Immature natural killer cell (primary cell): ENCODE results near the gene ACTN1. TPM values are rescaled to one million over a fixed set of nuclear protein-coding genes. Genes with fewer than 3 reads are reported as not detected.
A peak's percentile ranks its signal among the peaks of the same experiment; 100 is the strongest.

Experiments
- DNase-seq, 3 donors: peaks; one replicate each; pipeline ENCODE4 v3.0.0; 2022; ENCODE audit warnings: mixed read lengths in 1 of 3
- H3K27ac Mint-ChIP-seq, 6 donors: one replicate each; pipeline ENCODE4 v1.8.0; 2020; ENCODE audit warnings: mixed read lengths in 6 of 6, mild to moderate bottlenecking in 5 of 6, inconsistent platforms in 4 of 6, moderate library complexity in 3 of 6
- H3K27me3 Mint-ChIP-seq, 3 donors: one replicate each; pipeline ENCODE4 v1.8.0; 2020 to 2021; ENCODE audit warnings: low read depth in 3 of 3, mild to moderate bottlenecking in 3 of 3, mixed read lengths in 3 of 3, moderate library complexity in 3 of 3, inconsistent platforms in 1 of 3
- H3K36me3 Mint-ChIP-seq, 3 donors: one replicate each; pipeline ENCODE4 v1.8.0; 2020; ENCODE audit warnings: mixed read lengths in 3 of 3, inconsistent platforms in 2 of 3, mild to moderate bottlenecking in 2 of 3
- H3K4me1 Mint-ChIP-seq, 2 donors: one replicate each; pipeline ENCODE4 v1.8.0; 2020; ENCODE audit warnings: inconsistent platforms in 2 of 2, mild to moderate bottlenecking in 2 of 2, mixed read lengths in 2 of 2, moderate library complexity in 1 of 2
- H3K4me3 Mint-ChIP-seq, 5 donors: one replicate each; pipeline ENCODE4 v1.8.0; 2020; ENCODE audit warnings: mild to moderate bottlenecking in 5 of 5, mixed read lengths in 5 of 5, inconsistent platforms in 3 of 5, moderate library complexity in 3 of 5
- H3K9me3 Mint-ChIP-seq, 6 donors: one replicate each; pipeline ENCODE4 v1.8.0; 2020; ENCODE audit warnings: mild to moderate bottlenecking in 6 of 6, mixed read lengths in 6 of 6, inconsistent platforms in 4 of 6, moderate library complexity in 3 of 6
- polyA plus RNA-seq, 3 donors: library from polyadenylated mRNA; unstranded; fragments of 300-500 nt; fragmentation: Illumina TruSeq; gene quantifications; one replicate each; pipeline ENCODE4 v1.2.3, GENCODE V29; 2021

Gene ACTN1
- polyA plus RNA-seq, 3 donors from 2014 or later: 5.2 to 9.7 (median 9.3) TPM

DNA sequence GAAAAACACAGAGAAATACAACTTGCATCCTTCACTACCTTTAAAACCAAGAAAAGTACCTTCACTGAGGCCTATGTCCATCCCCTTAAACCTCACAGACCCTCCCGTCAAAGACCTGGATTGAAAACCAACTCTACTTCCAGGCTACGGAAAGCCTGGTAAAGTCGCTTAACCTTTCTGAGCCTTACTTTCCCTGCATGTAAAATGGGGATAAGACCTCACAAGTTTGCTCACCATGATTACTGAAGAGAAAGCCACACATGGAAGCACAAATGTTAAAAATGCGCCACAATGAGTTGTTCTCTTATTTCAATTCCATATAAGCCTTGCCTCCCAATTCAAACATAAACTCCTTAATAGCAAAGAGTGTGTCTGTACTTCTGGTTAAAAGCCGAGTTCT is 8.4 kb downstream of the ACTN1 start:
- Mint-ChIP-seq H3K36me3 (peaks cover 0 to 4% (median 0%) of the 10 kb centered on the region in 3 donors), H3K4me3 (no peak overlapping the region), H3K27ac (peak overlapping the region in 1 of 6 donors; percentile 44), H3K9me3 (no peaks in the 10 kb centered on the region), H3K27me3 (peaks cover 0 to 2% (median 1%) of the 10 kb centered on the region in 3 donors), H3K4me1 (peaks cover 4 to 13% of the 10 kb centered on the region in 2 donors)
- DNase-seq: no peak

DNA sequence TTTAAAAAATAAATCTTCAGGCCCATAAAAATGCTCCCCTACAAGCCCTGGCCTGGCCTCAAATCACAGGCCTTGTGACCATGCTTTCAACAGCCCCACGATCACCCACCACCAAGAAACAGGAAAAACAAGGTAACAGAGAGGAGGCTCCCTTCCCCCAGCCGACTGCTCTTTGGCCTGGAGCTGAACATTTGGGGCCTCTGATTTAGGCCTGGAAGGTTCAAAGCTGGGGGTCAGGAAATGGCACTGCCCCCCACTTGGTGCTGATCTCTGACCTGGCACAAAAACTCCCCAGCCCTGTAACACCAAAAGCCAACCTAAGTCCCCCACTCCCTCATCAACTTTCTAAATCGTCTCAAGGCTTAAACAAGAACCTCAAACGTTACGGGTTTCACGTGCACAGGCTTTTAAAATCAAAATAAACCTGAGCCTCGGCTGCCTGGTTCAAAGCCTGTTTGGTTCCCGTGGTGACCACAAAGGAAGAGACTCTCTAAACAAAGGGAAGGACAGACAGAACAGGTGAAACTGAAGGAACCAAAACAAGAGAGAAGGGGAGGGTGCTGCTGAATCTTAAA is 9.0 kb downstream of the ACTN1 start:
- H3K27me3 Mint-ChIP-seq: peaks cover 0 to 2% (median 1%) of the 10 kb centered on the region in 3 donors
- H3K4me3 Mint-ChIP-seq: peak overlapping the region in 1 of 5 donors; percentile 18
- H3K27ac Mint-ChIP-seq: peak overlapping the region in 4 of 6 donors; percentile 1 to 68 (median 56)
- no peak for DNase-seq
- H3K9me3 Mint-ChIP-seq: no peaks in the 10 kb centered on the region
- peaks cover 4 to 13% of the 10 kb centered on the region in 2 donors for H3K4me1 Mint-ChIP-seq
- peaks cover 0 to 4% (median 0%) of the 10 kb centered on the region in 3 donors for H3K36me3 Mint-ChIP-seq

DNA sequence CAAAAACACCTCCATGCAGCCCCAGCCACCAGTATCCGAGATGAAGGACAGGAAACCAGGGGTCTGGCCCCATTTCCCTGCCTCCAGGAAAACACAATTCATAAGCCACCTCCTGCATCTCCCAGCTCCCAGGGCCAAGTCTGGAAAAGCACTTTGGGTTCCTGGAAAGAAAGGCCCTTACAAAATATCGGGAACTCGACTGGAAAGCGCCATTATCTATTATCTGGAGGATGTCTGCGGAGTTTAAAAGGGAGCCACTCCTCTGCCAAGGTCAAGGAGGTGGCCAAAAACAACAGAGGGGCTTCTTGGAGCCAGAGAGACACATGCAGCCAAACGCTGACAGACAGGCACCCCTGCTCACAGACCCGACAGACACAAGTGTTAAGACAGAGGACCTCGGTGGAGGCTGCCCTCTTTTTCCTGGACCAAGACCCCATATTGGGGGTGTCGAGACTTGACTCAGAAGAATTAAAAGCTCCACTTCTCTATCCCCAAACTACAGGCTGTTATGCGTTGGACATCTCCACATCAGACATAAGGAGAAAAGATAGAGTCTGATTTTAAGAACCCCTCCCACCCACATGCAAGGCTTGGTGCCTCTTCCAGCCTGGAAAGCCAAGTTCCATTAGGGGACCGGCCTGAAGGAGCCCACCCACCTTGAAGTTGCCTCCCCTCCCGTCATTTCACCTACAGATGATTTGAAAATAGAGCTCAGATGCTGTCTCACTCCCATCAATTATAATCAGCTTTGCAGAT is 9.6 kb downstream of the ACTN1 start:
- Mint-ChIP-seq H3K9me3 (no peaks in the 10 kb centered on the region), H3K36me3 (peaks cover 0 to 4% (median 0%) of the 10 kb centered on the region in 3 donors), H3K4me3 (no peak overlapping the region), H3K27ac (peak overlapping the region in 2 of 6 donors; percentile 1 to 68), H3K4me1 (peaks cover 4 to 13% of the 10 kb centered on the region in 2 donors), H3K27me3 (peaks cover 0 to 2% (median 1%) of the 10 kb centered on the region in 3 donors)
- DNase-seq: no peak

DNA sequence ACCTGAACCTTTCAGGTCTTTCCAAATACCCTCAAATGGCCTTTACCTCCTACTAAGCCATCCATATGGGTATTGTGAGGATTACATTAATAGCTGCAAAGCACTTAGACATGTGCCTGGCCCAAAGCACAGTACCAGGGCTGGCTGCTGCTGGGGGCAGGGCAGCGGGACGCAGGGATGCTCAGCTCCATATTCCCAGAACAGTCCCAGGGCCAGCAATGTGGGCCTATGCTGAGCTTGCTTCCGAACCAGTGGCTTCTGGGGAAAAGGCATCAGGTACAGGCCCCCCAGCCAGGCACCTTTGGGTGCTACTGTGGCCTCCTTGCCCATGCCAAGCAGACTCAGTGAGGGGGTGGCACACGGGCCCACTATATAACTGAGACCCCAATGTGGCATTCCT is 10.4 kb downstream of the ACTN1 start:
- H3K4me1 Mint-ChIP-seq: peaks cover 4 to 13% of the 10 kb centered on the region in 2 donors
- no peaks in the 10 kb centered on the region for H3K9me3 Mint-ChIP-seq
- peaks cover 0 to 2% (median 1%) of the 10 kb centered on the region in 3 donors for H3K27me3 Mint-ChIP-seq
- H3K27ac Mint-ChIP-seq: peak overlapping the region in 1 of 6 donors; percentile 71
- H3K4me3 Mint-ChIP-seq: no peak overlapping the region
- H3K36me3 Mint-ChIP-seq: peaks cover 0 to 4% (median 0%) of the 10 kb centered on the region in 3 donors
- no peak for DNase-seq

DNA sequence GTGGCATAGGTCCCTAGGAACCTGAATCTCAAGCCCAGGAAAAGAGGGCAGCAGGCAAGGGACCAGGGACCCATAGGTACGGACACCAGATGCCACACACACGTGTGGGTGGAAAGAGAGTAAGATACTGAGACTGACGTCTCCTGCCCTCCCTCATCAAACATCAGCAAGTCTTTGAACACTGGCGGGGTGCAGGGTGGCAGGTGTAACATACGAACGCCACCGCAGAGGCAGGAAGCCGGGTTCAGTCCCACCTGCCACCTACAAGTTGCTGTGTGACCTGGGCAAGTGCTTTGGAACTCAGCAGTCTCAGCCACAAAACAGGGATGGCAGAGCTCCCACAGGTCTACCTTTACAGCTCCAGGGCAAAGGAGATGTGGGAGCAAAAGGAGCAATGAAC is 11.1 kb downstream of the ACTN1 start:
- peaks cover 0 to 2% (median 1%) of the 10 kb centered on the region in 3 donors for H3K27me3 Mint-ChIP-seq
- peaks cover 0 to 4% (median 0%) of the 10 kb centered on the region in 3 donors for H3K36me3 Mint-ChIP-seq
- no peak for DNase-seq
- no peak overlapping the region for H3K27ac Mint-ChIP-seq
- peaks cover 4 to 13% of the 10 kb centered on the region in 2 donors for H3K4me1 Mint-ChIP-seq
- no peak overlapping the region for H3K4me3 Mint-ChIP-seq
- peaks cover 0 to under 1% (median 0%) of the 10 kb centered on the region in 6 donors for H3K9me3 Mint-ChIP-seq

DNA sequence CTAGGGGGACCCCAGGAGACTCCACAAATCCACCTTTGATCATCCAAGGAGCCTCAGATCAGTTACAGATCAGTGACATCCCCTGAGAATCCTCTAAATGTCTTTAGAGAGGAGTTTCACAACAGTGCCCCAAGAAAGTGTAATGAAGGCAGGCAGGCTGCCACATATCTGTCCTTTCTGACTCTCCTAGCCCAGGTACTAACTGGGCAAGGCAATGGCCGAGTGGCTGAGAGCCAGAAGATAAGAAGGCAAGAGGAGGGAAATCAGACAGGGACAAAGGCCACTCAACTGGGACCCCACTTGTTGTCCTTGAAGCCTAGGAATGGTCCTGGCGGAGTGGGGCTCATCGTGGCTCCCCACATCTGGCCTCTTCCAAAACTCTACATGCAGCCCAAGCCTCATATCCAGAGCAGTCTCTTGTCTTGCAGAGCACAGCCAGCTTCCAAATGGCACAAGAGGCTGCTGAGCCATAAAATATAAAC is 11.6 kb downstream of the ACTN1 start:
- H3K27me3 Mint-ChIP-seq: peaks cover 0 to 2% (median 2%) of the 10 kb centered on the region in 3 donors
- no peak overlapping the region for H3K4me3 Mint-ChIP-seq
- peak overlapping the region in 1 of 6 donors; percentile 20 for H3K27ac Mint-ChIP-seq
- no peak for DNase-seq
- peaks cover 0 to 2% (median 0%) of the 10 kb centered on the region in 6 donors for H3K9me3 Mint-ChIP-seq
- peaks cover 0 to 2% (median 0%) of the 10 kb centered on the region in 3 donors for H3K36me3 Mint-ChIP-seq
- peaks cover 4 to 13% of the 10 kb centered on the region in 2 donors for H3K4me1 Mint-ChIP-seq

DNA sequence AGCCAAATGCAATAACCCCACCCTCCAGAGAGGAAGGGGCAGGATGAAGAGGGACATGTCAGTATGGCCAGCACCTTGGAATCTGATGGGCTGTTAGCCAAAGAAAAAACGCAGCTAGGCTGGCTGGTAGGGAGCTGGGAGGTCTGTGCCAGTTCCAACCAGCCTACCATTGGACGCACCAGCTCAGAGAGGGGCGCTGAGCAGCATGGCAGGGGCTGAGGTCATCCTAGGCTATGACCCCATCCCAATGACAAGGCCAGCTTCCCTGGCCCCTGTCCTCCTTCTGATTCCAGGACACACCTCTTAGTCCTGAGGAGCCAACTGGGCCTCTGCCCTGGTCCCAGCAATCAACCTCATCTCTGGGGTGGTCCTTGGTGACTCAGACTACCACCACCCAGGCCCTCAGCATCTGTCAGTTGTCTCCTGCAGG is 12.2 kb downstream of the ACTN1 start:
- peaks cover 0 to 2% (median 0%) of the 10 kb centered on the region in 6 donors for H3K9me3 Mint-ChIP-seq
- H3K4me3 Mint-ChIP-seq: no peak overlapping the region
- no peak for DNase-seq
- no peak overlapping the region for H3K27ac Mint-ChIP-seq
- peaks cover 4 to 13% of the 10 kb centered on the region in 2 donors for H3K4me1 Mint-ChIP-seq
- H3K27me3 Mint-ChIP-seq: peaks cover 0 to 3% (median 2%) of the 10 kb centered on the region in 3 donors
- H3K36me3 Mint-ChIP-seq: no peaks in the 10 kb centered on the region

DNA sequence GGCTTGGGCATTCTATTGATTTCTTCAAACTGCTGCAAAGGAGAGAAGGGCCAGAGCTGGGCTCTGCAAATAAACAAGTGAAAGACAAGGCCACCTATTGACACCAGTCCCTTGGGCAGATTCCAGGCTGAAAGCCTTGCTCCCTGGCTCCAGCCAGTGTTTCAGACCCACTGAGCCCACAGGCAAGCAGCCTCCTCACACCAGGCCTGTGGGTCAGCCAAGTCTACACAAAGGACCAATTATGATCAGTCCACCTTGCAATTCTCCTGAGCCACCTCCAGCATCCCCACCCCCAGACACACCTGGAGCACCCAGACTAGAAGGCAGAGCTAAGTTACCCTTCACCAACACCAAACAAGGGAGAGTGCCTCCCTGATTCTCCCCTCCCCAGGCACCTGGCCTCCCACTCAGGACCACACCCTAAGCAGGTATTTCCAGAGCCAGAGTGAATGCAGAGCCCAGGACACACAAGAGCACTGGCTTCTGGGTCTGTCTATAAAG is 13.8 kb downstream of the ACTN1 start:
- DNase-seq: no peak
- peaks cover 1 to 8% of the 10 kb centered on the region in 2 donors for H3K4me1 Mint-ChIP-seq
- no peaks in the 10 kb centered on the region for H3K36me3 Mint-ChIP-seq
- H3K27me3 Mint-ChIP-seq: peaks cover 0 to 4% (median 3%) of the 10 kb centered on the region in 3 donors
- H3K9me3 Mint-ChIP-seq: peaks cover 0 to 2% (median 0%) of the 10 kb centered on the region in 6 donors
- no peak overlapping the region for H3K4me3 Mint-ChIP-seq
- H3K27ac Mint-ChIP-seq: peak overlapping the region in 1 of 6 donors; percentile 61

DNA sequence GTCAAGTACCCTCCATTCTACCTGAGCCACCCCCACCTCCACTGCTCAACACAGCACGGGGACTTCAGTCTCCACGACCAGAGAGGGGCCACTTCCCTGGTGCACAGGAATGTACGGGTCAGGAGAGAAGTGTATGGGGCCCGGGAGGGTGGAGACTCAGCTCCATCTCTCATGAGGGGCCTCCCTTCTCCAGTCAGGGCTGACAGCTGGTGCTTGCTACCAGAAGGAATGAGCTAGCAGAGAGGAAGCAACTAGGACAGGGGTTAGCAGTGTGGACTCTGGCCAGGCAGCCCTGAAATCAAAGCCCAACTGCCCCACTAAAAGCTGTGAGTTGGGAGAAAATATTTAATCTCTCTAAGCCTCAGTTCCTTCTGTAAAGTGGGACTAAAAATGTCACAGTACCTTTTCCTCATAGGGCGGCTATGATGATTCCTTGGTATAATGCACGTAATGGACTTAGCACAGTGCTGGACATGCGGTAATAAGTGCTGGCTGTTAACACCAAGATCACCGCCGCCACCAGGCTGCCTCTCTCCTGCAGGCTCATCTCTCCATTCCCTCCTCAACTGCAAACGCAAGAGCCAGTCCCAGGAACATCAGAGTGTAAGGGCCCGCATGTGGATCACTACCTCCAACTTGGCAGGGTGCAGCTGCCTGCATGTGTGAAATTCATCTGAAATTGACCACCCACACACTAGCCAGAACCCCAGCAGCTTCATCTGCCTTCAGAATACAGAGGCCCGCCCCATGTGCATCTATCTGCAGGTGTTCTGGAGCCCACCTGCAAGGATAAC is 14.6 kb downstream of the ACTN1 start:
- no peak overlapping the region for H3K27ac Mint-ChIP-seq
- no peaks in the 10 kb centered on the region for H3K36me3 Mint-ChIP-seq
- no peak overlapping the region for H3K4me3 Mint-ChIP-seq
- DNase-seq: no peak
- peaks cover 0 to 2% (median 1%) of the 10 kb centered on the region in 3 donors for H3K27me3 Mint-ChIP-seq
- no peaks in the 10 kb centered on the region for H3K4me1 Mint-ChIP-seq
- H3K9me3 Mint-ChIP-seq: peaks cover 0 to 2% (median 0%) of the 10 kb centered on the region in 6 donors

DNA sequence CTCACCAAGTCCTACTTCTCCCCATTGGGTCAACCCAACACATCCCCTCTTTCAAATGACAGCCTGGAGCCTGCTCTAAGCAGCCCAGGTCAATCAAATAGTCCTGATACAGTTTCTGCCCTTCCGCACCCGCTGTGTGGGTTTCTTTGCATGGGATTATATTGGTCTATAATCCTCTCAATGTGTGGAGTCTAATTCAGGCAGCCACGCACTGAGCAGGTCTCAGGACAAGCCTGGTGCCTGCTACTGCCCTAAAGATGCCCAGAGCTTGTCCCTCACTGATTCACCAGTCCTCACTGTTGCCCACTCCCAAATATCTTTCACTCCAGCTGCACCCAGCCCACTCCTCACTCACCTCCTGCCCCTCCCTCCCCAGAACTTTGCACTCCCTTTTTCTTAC is 16.4 kb downstream of the ACTN1 start:
- Mint-ChIP-seq H3K27ac (no peak overlapping the region), H3K9me3 (peaks cover 0 to 2% (median 0%) of the 10 kb centered on the region in 6 donors), H3K27me3 (peaks cover 0 to 2% (median 1%) of the 10 kb centered on the region in 3 donors), H3K36me3 (no peaks in the 10 kb centered on the region), H3K4me3 (no peak overlapping the region), H3K4me1 (no peaks in the 10 kb centered on the region)
- no peak for DNase-seq

DNA sequence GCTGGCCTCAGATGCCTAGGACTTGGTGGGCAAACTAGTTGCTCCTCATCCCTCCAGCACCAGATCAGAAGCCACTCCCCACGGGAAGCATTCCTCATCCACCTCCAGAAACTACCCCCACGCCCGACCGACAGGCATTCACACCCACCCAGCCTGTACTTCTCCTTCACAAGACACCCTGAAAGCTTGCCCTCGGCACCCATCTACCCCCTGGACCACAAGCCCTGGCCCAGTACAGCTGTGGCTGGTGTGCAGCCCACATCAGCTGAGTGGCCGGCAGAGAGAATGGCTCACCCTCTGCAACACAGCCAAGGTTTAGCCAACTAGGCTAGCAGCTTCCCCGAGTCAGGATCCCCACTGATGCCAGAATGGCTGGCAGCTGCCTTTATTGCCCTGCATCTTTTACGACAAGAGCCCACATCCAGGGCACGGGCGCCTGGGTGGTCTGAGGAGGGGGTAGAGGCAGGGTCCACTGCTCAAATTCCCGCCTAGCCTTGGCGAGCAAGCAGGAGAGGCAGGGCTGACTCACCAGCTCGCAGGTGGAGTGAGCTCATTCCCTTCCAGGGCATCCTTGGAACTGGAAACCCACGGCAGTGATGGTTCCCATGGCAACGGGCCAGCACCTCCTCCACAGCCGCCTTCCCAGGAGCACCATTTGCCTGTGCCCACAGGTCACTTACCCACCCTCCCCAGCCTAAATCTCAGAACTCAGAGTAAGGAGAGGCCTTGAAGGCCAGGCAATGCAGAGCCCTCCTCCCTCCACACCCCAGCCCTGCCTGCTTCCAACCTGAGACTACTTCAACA is 17.1 kb downstream of the ACTN1 start:
- DNase-seq: no peak
- Mint-ChIP-seq H3K4me1 (no peaks in the 10 kb centered on the region), H3K4me3 (no peak overlapping the region), H3K9me3 (peaks cover 0 to 2% (median 0%) of the 10 kb centered on the region in 6 donors), H3K27me3 (peaks cover 0 to 2% (median 1%) of the 10 kb centered on the region in 3 donors), H3K27ac (no peak overlapping the region), H3K36me3 (no peaks in the 10 kb centered on the region)

DNA sequence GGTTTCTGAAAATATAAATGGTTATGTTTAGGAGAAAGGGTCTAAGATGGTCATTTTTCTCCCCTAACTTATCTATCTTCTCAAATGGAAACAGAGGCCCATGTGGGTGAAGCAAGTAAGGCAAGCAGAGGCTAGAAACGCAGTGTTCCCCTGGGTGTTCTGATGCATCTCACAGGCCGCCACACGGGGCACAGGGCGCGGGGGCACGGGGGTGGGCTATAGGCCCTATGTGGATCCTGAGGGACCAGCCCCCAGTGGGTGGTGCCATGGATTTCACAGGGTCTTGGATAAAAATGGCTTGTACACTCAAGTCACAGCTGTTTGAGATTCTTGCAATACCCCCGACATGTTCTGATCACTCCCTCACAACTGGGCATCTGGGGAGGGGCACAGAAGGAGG is 17.7 kb downstream of the ACTN1 start:
- Mint-ChIP-seq H3K9me3 (peaks cover 0 to 2% (median 0%) of the 10 kb centered on the region in 6 donors), H3K4me3 (no peak overlapping the region), H3K27ac (no peak overlapping the region), H3K36me3 (no peaks in the 10 kb centered on the region), H3K27me3 (peaks cover 0 to 4% (median 1%) of the 10 kb centered on the region in 3 donors), H3K4me1 (no peaks in the 10 kb centered on the region)
- DNase-seq: no peak
